Naive thymus-derived CD4-positive, alpha-beta T cell (primary cell): Measurements from ENCODE around the gene GPR32. TPM values are rescaled to one million over a fixed set of nuclear protein-coding genes. Genes with fewer than 3 reads are reported as not detected.

Experiments used
- ATAC-seq: fragments of 150-1000 bp; cut with Tn5 transposase; 2 replicates; pipeline ENCODE4 v1.10.0; 2021; ENCODE audit warnings: mild to moderate bottlenecking, moderate library complexity
- CTCF ChIA-PET: fragments of 350-600 bp; sonication (Branson Sonifier 250); formaldehyde crosslinking; loops from one replicate; lab custom pipeline; 2021; ENCODE audit warnings: antibody characterized with exemption; lab: Charles Lee
- POLR2A ChIA-PET: fragments of 350-600 bp; sonication (Branson Sonifier 250); formaldehyde crosslinking; loops from one replicate; lab custom pipeline; 2021; ENCODE audit warnings: antibody characterized with exemption, inconsistent platforms; lab: Charles Lee
- DNase-seq, 9 donors: peaks; one replicate each; pipeline versions ENCODE4 v3.0.0 to v3.0.0-alpha.2; 2020 to 2022; ENCODE audit warnings: mixed read lengths in 1 of 9
- H3K27ac ChIP-seq: one replicate; pipeline ENCODE4 v1.7.0; 2013; ENCODE audit warnings: mild to moderate bottlenecking, low read depth, low read length, moderate library complexity
- H3K27me3 ChIP-seq, 2 donors: one replicate each; pipeline ENCODE4 v1.7.0; 2013; ENCODE audit warnings: low read length in 2 of 2, mild to moderate bottlenecking in 2 of 2, moderate library complexity in 2 of 2; ENCODE audit not compliant: control insufficient read depth in 2 of 2, insufficient read depth in 2 of 2
- H3K36me3 ChIP-seq, 3 experiments: 1 replicate in 2 of 3; 2 replicates in 1 of 3; pipeline ENCODE4 v1.7.0; 2013; ENCODE audit warnings: low read length in 3 of 3, mild to moderate bottlenecking in 3 of 3, moderate library complexity in 1 of 3; ENCODE audit not compliant: insufficient read depth in 3 of 3, control insufficient read depth in 2 of 3
- H3K4me1 ChIP-seq, 2 donors: one replicate each; pipeline ENCODE4 v1.7.0; 2013; ENCODE audit warnings: low read length in 2 of 2, mild to moderate bottlenecking in 2 of 2, moderate library complexity in 1 of 2; ENCODE audit not compliant: control insufficient read depth in 2 of 2, insufficient read depth in 2 of 2
- H3K4me3 ChIP-seq: 2 replicates; pipeline ENCODE4 v1.7.0; 2013; ENCODE audit warnings: mild to moderate bottlenecking, low read length
- H3K9me3 ChIP-seq, 3 experiments: 1 replicate in 2 of 3; 2 replicates in 1 of 3; pipeline ENCODE4 v1.7.0; 2013; ENCODE audit warnings: low read length in 3 of 3; ENCODE audit not compliant: control insufficient read depth in 2 of 3
- H3K27ac Mint-ChIP-seq, 9 donors: one replicate each; pipeline ENCODE4 v1.8.0; 2020 to 2022; ENCODE audit warnings: mixed read lengths in 9 of 9, mild to moderate bottlenecking in 8 of 9, moderate library complexity in 5 of 9, inconsistent platforms in 2 of 9
- H3K27me3 Mint-ChIP-seq, 5 donors: one replicate each; pipeline ENCODE4 v1.8.0; 2021 to 2022; ENCODE audit warnings: mixed read lengths in 5 of 5, mild to moderate bottlenecking in 1 of 5
- H3K36me3 Mint-ChIP-seq, 5 donors: one replicate each; pipeline ENCODE4 v1.8.0; 2020 to 2022; ENCODE audit warnings: mixed read lengths in 5 of 5, mild to moderate bottlenecking in 3 of 5, inconsistent platforms in 1 of 5
- H3K4me1 Mint-ChIP-seq, 7 donors: one replicate each; pipeline ENCODE4 v1.8.0; 2020 to 2022; ENCODE audit warnings: mixed read lengths in 7 of 7, mild to moderate bottlenecking in 3 of 7, inconsistent platforms in 1 of 7
- H3K4me3 Mint-ChIP-seq, 10 donors: one replicate each; pipeline ENCODE4 v1.8.0; 2020 to 2022; ENCODE audit warnings: mild to moderate bottlenecking in 10 of 10, mixed read lengths in 10 of 10, moderate library complexity in 6 of 10, inconsistent platforms in 2 of 10
- H3K9me3 Mint-ChIP-seq, 11 donors: one replicate each; pipeline ENCODE4 v1.8.0; 2020 to 2022; ENCODE audit warnings: mixed read lengths in 11 of 11, mild to moderate bottlenecking in 4 of 11, inconsistent platforms in 1 of 11, moderate library complexity in 1 of 11
- intact Hi-C, 2 donors: fragments of 100-400 bp; cut with micrococcal nuclease; formaldehyde crosslinking; loops; one replicate each; pipeline ENCODE4 v1.15.1; 2023
- polyA plus RNA-seq, 2 donors: library from polyadenylated mRNA; unstranded; fragments of 300-500 nt; fragmentation: Illumina TruSeq; gene quantifications; one replicate each; pipeline ENCODE4 v1.2.3, GENCODE V29; 2021
- total RNA-seq, 6 experiments: library from RNA in 5 of 6; stranded (reverse) in 5 of 6; gene quantifications; 1 replicate in 5 of 6; 2 replicates in 1 of 6; pipeline ENCODE4 v1.2.3 and lab custom pipeline; 2021 to 2026

Gene GPR32
- total and polyA plus RNA-seq, 7 experiments from 2014 or later, result not detected

DNA sequence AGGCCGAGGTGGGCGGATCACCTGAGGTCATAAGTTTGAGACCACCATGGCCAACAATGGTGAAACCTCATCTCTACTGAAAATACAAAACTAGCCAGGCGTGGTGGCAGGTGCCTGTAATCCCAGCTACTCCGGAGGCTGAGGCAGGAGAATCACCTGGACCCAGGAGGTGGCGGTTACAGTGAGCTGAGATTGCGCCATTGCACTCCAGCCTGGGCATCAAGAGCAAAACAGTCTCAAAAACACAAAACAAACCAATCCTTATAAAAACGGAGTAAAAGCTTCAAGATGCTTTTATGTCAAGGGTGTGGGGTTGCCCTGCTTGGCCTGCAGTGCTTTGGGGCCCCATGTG lies 27.1 kb downstream of the GPR32 start:
- Mint-ChIP-seq H3K27ac (no peak overlapping the region), H3K27me3 (no peaks in the 10 kb centered on the region), H3K4me3 (no peak overlapping the region), H3K4me1 (peaks cover 4 to 23% (median 12%) of the 10 kb centered on the region in 7 donors), H3K36me3 (peaks cover 4 to 13% (median 6%) of the 10 kb centered on the region in 5 donors), H3K9me3 (no peaks in the 10 kb centered on the region)
- ATAC-seq (no peak), DNase-seq (no peak)
- Histone ChIP-seq H3K27me3 (no peaks in the 10 kb centered on the region), H3K27ac (no peak overlapping the region), H3K4me1 (peaks cover 0 to 2% of the 10 kb centered on the region in 2 donors), H3K36me3 (peaks cover 0 to 55% (median 0%) of the 10 kb centered on the region in 3 experiments), H3K4me3 (no peak overlapping the region), H3K9me3 (no peaks in the 10 kb centered on the region)
- ChIA-PET POLR2A (no interaction called here), CTCF (no interaction called here)
- intact Hi-C loops, result no loop called here

DNA sequence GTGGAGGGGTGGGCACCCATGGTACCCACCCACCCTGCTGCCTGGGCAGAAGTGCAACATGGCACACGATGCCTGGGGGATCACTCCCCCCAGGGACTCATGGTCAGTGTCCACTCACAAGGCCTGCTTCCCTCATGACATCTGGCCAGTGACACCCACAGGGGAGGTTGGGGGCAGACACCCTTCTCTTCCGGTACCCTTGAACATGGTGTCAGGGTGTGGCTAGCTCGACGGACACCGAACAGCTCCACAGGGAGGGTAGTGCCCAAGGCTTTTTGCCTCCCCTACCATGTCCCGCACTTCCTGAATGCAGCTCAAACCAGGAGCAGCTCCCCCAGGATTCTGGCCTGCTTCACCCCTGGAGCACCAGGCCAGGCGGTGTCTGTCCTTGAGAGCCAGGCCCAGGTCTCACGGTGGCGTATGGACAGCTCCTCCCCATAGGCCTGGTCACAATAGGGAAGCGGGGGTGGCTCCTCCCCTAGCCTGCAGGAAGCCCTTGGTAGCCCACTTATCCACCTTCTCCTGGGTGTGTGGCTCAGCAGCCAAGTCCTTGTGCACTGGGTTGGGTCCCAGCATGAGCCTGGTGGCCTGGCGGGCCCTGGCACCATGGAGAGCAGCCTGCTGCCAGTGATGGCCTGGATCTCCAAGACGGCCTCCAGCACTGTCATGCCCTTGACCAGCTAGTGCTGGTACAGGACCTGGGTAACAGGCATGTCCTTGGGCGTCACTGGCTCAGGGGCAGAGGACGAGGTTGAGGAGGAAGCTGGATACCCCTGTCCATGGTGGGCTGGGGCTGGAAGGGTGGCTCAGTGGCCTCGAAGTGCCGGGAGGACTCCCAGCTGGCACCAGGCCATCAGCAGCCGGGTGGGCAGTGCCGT lies 27.8 kb downstream of the GPR32 start:
- H3K27me3 Mint-ChIP-seq, result no peaks in the 10 kb centered on the region
- Histone ChIP-seq H3K4me3 (no peak overlapping the region), H3K27me3 (no peaks in the 10 kb centered on the region), H3K4me1 (peaks cover 4 to 9% of the 10 kb centered on the region in 2 donors), H3K36me3 (peaks cover 0 to 55% (median 0%) of the 10 kb centered on the region in 3 experiments), H3K27ac (no peak overlapping the region), H3K9me3 (no peaks in the 10 kb centered on the region)
- H3K27ac Mint-ChIP-seq, result peak overlapping the region in 1 of 9 donors; percentile 51
- peaks cover 4 to 16% (median 6%) of the 10 kb centered on the region in 5 donors for H3K36me3 Mint-ChIP-seq
- intact Hi-C loops, result no loop called here
- DNase-seq (no peak), ATAC-seq (no peak)
- no peak overlapping the region for H3K4me3 Mint-ChIP-seq
- peaks cover 9 to 28% (median 18%) of the 10 kb centered on the region in 7 donors for H3K4me1 Mint-ChIP-seq
- POLR2A ChIA-PET, result no interaction called here
- H3K9me3 Mint-ChIP-seq, result no peaks in the 10 kb centered on the region
- CTCF ChIA-PET, result no interaction called here

DNA sequence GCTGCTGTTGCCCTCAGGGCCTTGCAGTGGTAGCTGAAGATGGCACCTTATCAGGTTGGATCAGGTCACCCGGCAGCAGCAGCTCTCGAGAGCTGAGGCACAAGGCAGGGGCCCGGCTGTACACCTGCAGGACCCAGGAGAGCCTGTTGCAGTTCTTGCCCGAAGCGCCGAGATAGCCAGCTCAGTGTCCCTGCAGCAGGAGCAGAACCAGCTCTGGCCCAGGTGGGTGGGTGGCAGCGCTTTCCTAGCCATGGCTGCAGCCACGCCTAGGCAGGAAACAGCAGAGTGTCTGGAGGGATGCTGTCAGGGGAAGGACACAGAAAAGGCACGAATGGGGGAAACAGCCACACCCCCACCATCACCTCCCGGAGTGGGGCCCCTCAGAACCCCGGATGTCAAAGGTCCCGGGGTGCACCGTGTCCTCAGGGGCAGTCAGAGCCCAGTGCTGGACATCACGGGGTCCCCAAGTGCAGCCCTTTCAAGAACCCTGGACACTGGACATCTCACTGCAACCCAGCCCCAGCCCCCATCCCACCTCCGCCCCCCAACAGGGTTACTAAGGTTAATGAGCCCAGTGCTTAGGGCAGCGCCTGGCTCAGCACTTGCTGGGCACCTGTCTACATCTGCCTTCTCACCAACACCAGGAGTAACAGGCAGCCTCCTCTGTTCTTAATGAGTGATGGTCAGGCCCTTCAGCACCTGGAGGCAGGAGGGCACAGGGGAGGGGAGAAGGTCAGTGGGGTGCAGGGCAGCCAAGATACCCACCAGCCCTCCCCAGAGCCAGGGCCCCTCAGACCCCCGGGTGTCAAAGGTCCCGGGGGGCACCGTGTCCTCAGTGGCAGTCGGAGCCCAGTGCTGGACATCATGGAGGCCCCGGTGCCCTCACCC lies 28.6 kb downstream of the GPR32 start:
- no peak overlapping the region for H3K4me3 Mint-ChIP-seq
- Histone ChIP-seq H3K27ac (no peak overlapping the region), H3K27me3 (no peaks in the 10 kb centered on the region), H3K4me3 (no peak overlapping the region), H3K4me1 (peaks cover 12 to 15% of the 10 kb centered on the region in 2 donors), H3K36me3 (peaks cover 0 to 55% (median 0%) of the 10 kb centered on the region in 3 experiments), H3K9me3 (no peaks in the 10 kb centered on the region)
- ATAC-seq, result no peak
- intact Hi-C loops, result no loop called here
- no peaks in the 10 kb centered on the region for H3K27me3 Mint-ChIP-seq
- POLR2A ChIA-PET, result no interaction called here
- no peaks in the 10 kb centered on the region for H3K9me3 Mint-ChIP-seq
- no peak overlapping the region for H3K27ac Mint-ChIP-seq
- no peak for DNase-seq
- peaks cover 4 to 21% (median 6%) of the 10 kb centered on the region in 5 donors for H3K36me3 Mint-ChIP-seq
- CTCF ChIA-PET, result no interaction called here
- peaks cover 15 to 35% (median 27%) of the 10 kb centered on the region in 7 donors for H3K4me1 Mint-ChIP-seq

- peaks cover 4 to 23% (median 8%) of the 10 kb centered on the region in 5 donors for H3K36me3 Mint-ChIP-seq
Measured at GRCh38 chr19:50799547-50799851, 29.2 kb downstream of the GPR32 start.

GRCh38 chr19:50801107-50801506 lies 30.8 kb downstream of the GPR32 start:
- POLR2A ChIA-PET, result no interaction called here
- intact Hi-C loops, result loop anchor here (5.0 to 10.0 kb wide), 5 partner anchors 121 to 904 kb away; partner anchors contain the start of genes VRK3 (in 2 of the 2) and ZNF473 (in 2 of the 2)
- Mint-ChIP-seq H3K4me3 (peak overlapping the region in 4 of 10 donors; percentile 2 to 66 (median 12)), H3K27me3 (no peaks in the 10 kb centered on the region), H3K9me3 (no peaks in the 10 kb centered on the region), H3K36me3 (peaks cover 4 to 25% (median 8%) of the 10 kb centered on the region in 5 donors), H3K27ac (peak overlapping the region in 2 of 9 donors; percentile 51 to 62), H3K4me1 (peaks cover 20 to 47% (median 41%) of the 10 kb centered on the region in 7 donors)
- no peak for ATAC-seq
- Histone ChIP-seq H3K27ac (no peak overlapping the region), H3K27me3 (no peaks in the 10 kb centered on the region), H3K4me3 (no peak overlapping the region), H3K4me1 (peaks cover 15 to 19% of the 10 kb centered on the region in 2 donors), H3K9me3 (no peaks in the 10 kb centered on the region), H3K36me3 (peaks cover 0 to 51% (median 0%) of the 10 kb centered on the region in 3 experiments)
- CTCF ChIA-PET, result interaction anchor here (1.1 kb wide), 1 partner anchor 18 kb away, joined by 3 read pairs; no protein-coding TSS in a partner anchor
- DNase-seq, result no peak

More at GRCh38 chr19:50799547-50799851, 29.2 kb downstream of the GPR32 start:
- Mint-ChIP-seq H3K4me1 (peaks cover 13 to 33% (median 31%) of the 10 kb centered on the region in 7 donors), H3K27me3 (no peaks in the 10 kb centered on the region), H3K27ac (no peak overlapping the region), H3K4me3 (no peak overlapping the region), H3K9me3 (no peaks in the 10 kb centered on the region)
- DNase-seq, result no peak
- intact Hi-C loops, result no loop called here
- POLR2A ChIA-PET, result no interaction called here
- H3K4me1 ChIP-seq, result peaks cover 12 to 15% of the 10 kb centered on the region in 2 donors
- no peak for ATAC-seq
- H3K27me3 ChIP-seq, result no peaks in the 10 kb centered on the region
- H3K4me3 ChIP-seq, result no peak overlapping the region
- H3K9me3 ChIP-seq, result no peaks in the 10 kb centered on the region
- CTCF ChIA-PET, result no interaction called here
- peaks cover 0 to 58% (median 0%) of the 10 kb centered on the region in 3 experiments for H3K36me3 ChIP-seq
- H3K27ac ChIP-seq, result no peak overlapping the region
